HG03439 (cell line): Measurements from ENCODE around the gene SULT2B1.

Source experiments
- ATAC-seq: cut with Tn5 transposase; IDR thresholded peaks from one replicate; pipeline ENCODE4 v1.9.1; 2021; ENCODE audit warnings: mild to moderate bottlenecking, moderate library complexity; ENCODE audit not compliant: unreplicated experiment

SULT2B1 gene

DNA sequence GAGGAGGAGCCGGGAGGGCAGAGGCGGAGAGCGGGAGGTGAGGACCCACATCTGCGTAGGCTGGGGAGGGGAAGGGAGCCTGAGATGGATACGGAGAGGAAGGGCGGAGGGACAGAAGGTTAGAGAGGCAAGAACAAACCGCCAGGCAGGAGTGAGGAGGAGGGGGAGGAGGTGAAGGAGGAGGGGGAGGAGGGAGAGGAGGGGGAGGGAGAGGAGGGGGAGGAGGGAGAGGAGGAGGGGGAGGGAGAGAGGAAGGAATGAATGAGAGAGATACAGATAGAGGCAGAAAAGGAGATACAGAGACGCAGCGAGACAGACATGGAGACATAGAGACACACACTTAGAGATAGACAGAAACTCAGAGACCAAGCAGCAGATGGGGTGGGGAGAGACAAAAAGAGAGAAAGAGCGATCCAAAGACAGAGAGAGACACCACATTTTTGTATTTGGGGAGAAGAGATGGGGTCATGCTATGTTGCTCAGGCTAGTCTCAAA lies 94.8 kb downstream of the SULT2B1 start:
- no peak for ATAC-seq

DNA sequence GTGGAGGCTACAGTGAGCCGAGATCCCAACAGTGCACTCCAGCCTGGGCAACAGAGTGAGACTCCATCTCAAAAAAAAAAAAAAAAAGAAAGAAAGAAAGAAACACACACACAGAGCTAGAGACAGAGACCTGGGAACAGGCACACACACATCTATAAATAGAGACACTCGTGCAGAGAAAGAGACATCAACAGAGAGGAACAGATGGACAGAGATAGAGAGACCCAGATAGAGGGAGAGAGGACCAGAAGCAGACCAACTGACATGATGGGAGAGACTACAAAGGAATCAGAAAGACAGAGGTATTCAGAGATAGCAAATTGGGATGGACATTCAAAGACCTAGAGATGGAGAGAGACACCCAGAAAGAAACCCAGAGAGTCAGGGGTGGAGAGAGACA lies 96.2 kb downstream of the SULT2B1 start:
- ATAC-seq = no peak
